ENCODE data around the gene FOXE3.

DNA sequence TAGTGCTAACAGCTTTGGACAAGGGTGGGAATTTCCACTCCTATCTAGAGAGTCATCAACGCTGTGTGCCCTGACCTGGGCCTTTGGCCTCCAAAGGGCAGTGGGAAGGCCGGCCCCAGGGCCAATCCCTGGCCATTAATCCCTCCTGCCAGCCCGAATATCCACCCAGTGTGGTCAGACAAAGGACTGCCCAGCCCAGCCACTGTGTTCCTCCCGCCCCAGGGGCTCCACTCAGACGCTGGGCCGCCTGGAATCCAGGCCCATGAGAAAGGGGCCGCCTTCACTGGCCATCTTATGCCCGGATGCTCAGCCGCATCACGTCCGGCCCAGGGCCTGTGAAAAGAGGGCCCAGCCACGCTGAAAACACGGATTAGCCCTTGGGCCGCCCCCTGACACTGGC lies 3.6 kb upstream of the FOXE3 start:
- TF ChIP-seq, protein P1, sequence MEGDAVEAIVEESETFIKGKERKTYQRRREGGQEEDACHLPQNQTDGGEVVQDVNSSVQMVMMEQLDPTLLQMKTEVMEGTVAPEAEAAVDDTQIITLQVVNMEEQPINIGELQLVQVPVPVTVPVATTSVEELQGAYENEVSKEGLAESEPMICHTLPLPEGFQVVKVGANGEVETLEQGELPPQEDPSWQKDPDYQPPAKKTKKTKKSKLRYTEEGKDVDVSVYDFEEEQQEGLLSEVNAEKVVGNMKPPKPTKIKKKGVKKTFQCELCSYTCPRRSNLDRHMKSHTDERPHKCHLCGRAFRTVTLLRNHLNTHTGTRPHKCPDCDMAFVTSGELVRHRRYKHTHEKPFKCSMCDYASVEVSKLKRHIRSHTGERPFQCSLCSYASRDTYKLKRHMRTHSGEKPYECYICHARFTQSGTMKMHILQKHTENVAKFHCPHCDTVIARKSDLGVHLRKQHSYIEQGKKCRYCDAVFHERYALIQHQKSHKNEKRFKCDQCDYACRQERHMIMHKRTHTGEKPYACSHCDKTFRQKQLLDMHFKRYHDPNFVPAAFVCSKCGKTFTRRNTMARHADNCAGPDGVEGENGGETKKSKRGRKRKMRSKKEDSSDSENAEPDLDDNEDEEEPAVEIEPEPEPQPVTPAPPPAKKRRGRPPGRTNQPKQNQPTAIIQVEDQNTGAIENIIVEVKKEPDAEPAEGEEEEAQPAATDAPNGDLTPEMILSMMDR (IDR thresholded peaks at IDR 0.05): no peak
- TF ChIP-seq POLR2A (IDR thresholded peaks at IDR 0.05; ENCODE audit: low read depth) (no peak), EP300 (IDR thresholded peaks at IDR 0.05) (no peak)

Measured in esophagus muscularis mucosa (tissue), 4 donors.